C4-2B (cell line): ENCODE data around the gene NRG3.

Source experiments
- CTCF ChIP-seq: fragments of 450-650 bp; conservative IDR thresholded peaks from 2 replicates; pipeline ENCODE4 v1.5.1; 2017; ENCODE audit warnings: mild to moderate bottlenecking
- ZFX ChIP-seq: fragments of 450-650 bp; IDR thresholded peaks from 2 replicates; pipeline ENCODE4 v1.6.1; 2017

- TF ChIP-seq CTCF (no peak), ZFX (no peak)
Measured at GRCh38 chr10:81877596-81877995, 2.6 kb downstream of the NRG3 start.
